ENCODE results near the gene TLCD3A.
"Not testable (repeated sequence)": the region's sequence is repeated elsewhere in the genome, so short reads cannot be mapped to it uniquely, and the experiment has no call there.

TLCD3A gene

GRCh38 chr17:693791-694638 is 38.4 kb upstream of the TLCD3A start:
- Histone ChIP-seq H3K27ac (ENCODE audit: low read length) (no peak overlapping the region), H3K4me2 (ENCODE audit: insufficient read depth, low read length) (no peak overlapping the region), H2AFZ (ENCODE audit: low read depth, low read length) (no peak overlapping the region), H4K20me1 (ENCODE audit: insufficient read depth, low read length) (no peaks in the 10 kb centered on the region), H3K36me3 (ENCODE audit: insufficient read depth, low read length) (peaks cover 85% of the 10 kb centered on the region), H3K79me2 (ENCODE audit: insufficient read depth, low read length) (no peaks in the 10 kb centered on the region), H3K4me3 (ENCODE audit: low read depth in 1 of 2, low read length in 2 of 2) (no peak overlapping the region), H3K9ac (ENCODE audit: low read depth, low read length) (no peak overlapping the region), H3K9me3 (ENCODE audit: insufficient read depth, low read length, severe bottlenecking) (no peaks in the 10 kb centered on the region), H3K4me1 (ENCODE audit: insufficient read depth, low read length) (no peaks in the 10 kb centered on the region), H3K27me3 (ENCODE audit: insufficient read depth, low read length, poor library complexity) (no peaks in the 10 kb centered on the region)
- no peak for DNase-seq
- no peak for ATAC-seq (ENCODE audit: insufficient read depth, low read depth)
- TF ChIP-seq EZH2 (IDR thresholded peaks at IDR 0.05; ENCODE audit: borderline replicate concordance, low read depth, low read length, severe bottlenecking) (no peak), CTCF (IDR thresholded peaks at IDR 0.05; ENCODE audit: borderline replicate concordance, extremely low read depth, low read length, poor library complexity, severe bottlenecking) (no peak)

- no peak for ATAC-seq (ENCODE audit: insufficient read depth, low read depth)
- Histone ChIP-seq H3K79me2 (ENCODE audit: insufficient read depth, low read length) (peaks cover 4% of the 10 kb centered on the region; the same call in 1 of the 2 replicates), H4K20me1 (ENCODE audit: insufficient read depth, low read length) (no peaks in the 10 kb centered on the region; the same call in 1 of the 2 replicates), H3K9me3 (ENCODE audit: insufficient read depth, low read length, severe bottlenecking) (no peaks in the 10 kb centered on the region), H3K4me2 (ENCODE audit: insufficient read depth, low read length) (no peak overlapping the region), H3K9ac (ENCODE audit: low read depth, low read length) (no peak overlapping the region), H3K4me3 (ENCODE audit: low read depth in 1 of 2, low read length in 2 of 2) (no peak overlapping the region), H3K27ac (ENCODE audit: low read length) (no peak overlapping the region), H3K27me3 (ENCODE audit: insufficient read depth, low read length, poor library complexity) (no peaks in the 10 kb centered on the region), H3K4me1 (ENCODE audit: insufficient read depth, low read length) (no peaks in the 10 kb centered on the region), H2AFZ (ENCODE audit: low read depth, low read length) (no peak overlapping the region), H3K36me3 (ENCODE audit: insufficient read depth, low read length) (peaks cover 74% of the 10 kb centered on the region)
- no peak for DNase-seq
- TF ChIP-seq CTCF (IDR thresholded peaks at IDR 0.05; ENCODE audit: borderline replicate concordance, extremely low read depth, low read length, poor library complexity, severe bottlenecking) (no peak), EZH2 (IDR thresholded peaks at IDR 0.05; ENCODE audit: borderline replicate concordance, low read depth, low read length, severe bottlenecking) (no peak)
Measured at GRCh38 chr17:696369-696768, 36.0 kb upstream of the TLCD3A start.

- Histone ChIP-seq H3K9me3 (ENCODE audit: insufficient read depth, low read length, severe bottlenecking) (no peaks in the 10 kb centered on the region), H3K36me3 (ENCODE audit: insufficient read depth, low read length) (peaks cover 63% of the 10 kb centered on the region), H4K20me1 (ENCODE audit: insufficient read depth, low read length) (no peaks in the 10 kb centered on the region; the same call in 1 of the 2 replicates), H3K27me3 (ENCODE audit: insufficient read depth, low read length, poor library complexity) (no peaks in the 10 kb centered on the region), H2AFZ (ENCODE audit: low read depth, low read length) (no peak overlapping the region), H3K79me2 (ENCODE audit: insufficient read depth, low read length) (peaks cover 4% of the 10 kb centered on the region; the same call in 1 of the 2 replicates), H3K4me1 (ENCODE audit: insufficient read depth, low read length) (no peaks in the 10 kb centered on the region), H3K9ac (ENCODE audit: low read depth, low read length) (no peak overlapping the region), H3K4me2 (ENCODE audit: insufficient read depth, low read length) (no peak overlapping the region), H3K27ac (ENCODE audit: low read length) (no peak overlapping the region), H3K4me3 (ENCODE audit: low read depth in 1 of 2, low read length in 2 of 2) (no peak overlapping the region)
- no peak for DNase-seq
- no peak for ATAC-seq (ENCODE audit: insufficient read depth, low read depth)
- TF ChIP-seq CTCF (IDR thresholded peaks at IDR 0.05; ENCODE audit: borderline replicate concordance, extremely low read depth, low read length, poor library complexity, severe bottlenecking) = no peak
- TF ChIP-seq EZH2 (IDR thresholded peaks at IDR 0.05; ENCODE audit: borderline replicate concordance, low read depth, low read length, severe bottlenecking) = no peak
Measured at GRCh38 chr17:697682-698081, 34.7 kb upstream of the TLCD3A start.

GRCh38 chr17:698096-698495 is 34.3 kb upstream of the TLCD3A start:
- H3K4me3 ChIP-seq (ENCODE audit: low read depth in 1 of 2, low read length in 2 of 2); H3K9ac ChIP-seq (ENCODE audit: low read depth, low read length); DNase-seq; H3K4me2 ChIP-seq (ENCODE audit: insufficient read depth, low read length); H3K27ac ChIP-seq (ENCODE audit: low read length); ATAC-seq (ENCODE audit: insufficient read depth, low read depth); H3K79me2 ChIP-seq (ENCODE audit: insufficient read depth, low read length); H2AFZ ChIP-seq (ENCODE audit: low read depth, low read length); H3K9me3 ChIP-seq (ENCODE audit: insufficient read depth, low read length, severe bottlenecking); H3K27me3 ChIP-seq (ENCODE audit: insufficient read depth, low read length, poor library complexity); H4K20me1 ChIP-seq (ENCODE audit: insufficient read depth, low read length); H3K4me1 ChIP-seq (ENCODE audit: insufficient read depth, low read length): not testable (repeated sequence)
- H3K36me3 ChIP-seq (ENCODE audit: insufficient read depth, low read length) = peaks cover 61% of the 10 kb centered on the region

Measured in DND-41 (cell line).